Transverse colon (tissue), 4 donors: ENCODE data around the gene RALGPS1. TPM values are rescaled to one million over a fixed set of nuclear protein-coding genes. Genes with fewer than 3 reads are reported as not detected.

Experiments used
- DNase-seq: peaks from one replicate; pipeline ENCODE4 v3.0.0-alpha.2; 2019
- H3K27ac ChIP-seq, 4 donors: fragments of 200-600 bp; sonication (generic); 2 replicates each; pipeline ENCODE4 v1.5.1; 2016 to 2018; ENCODE audit warnings: inconsistent platforms in 4 of 4
- H3K27me3 ChIP-seq: fragments of 200-600 bp; sonication (generic); 2 replicates; pipeline ENCODE4 v1.5.1; 2017; ENCODE audit warnings: inconsistent platforms
- H3K36me3 ChIP-seq, 4 donors: fragments of 200-600 bp; sonication (generic); 2 replicates each; pipeline ENCODE4 v1.5.1; 2017 to 2019; ENCODE audit warnings: inconsistent platforms in 4 of 4
- H3K4me1 ChIP-seq, 4 donors: fragments of 200-600 bp; sonication (generic); 2 replicates each; pipeline ENCODE4 v1.5.1; 2017 to 2020; ENCODE audit warnings: inconsistent platforms in 4 of 4
- H3K4me3 ChIP-seq, 4 donors: fragments of 200-600 bp; sonication (generic); 1 replicate in 1 of 4; 2 replicates in 3 of 4; pipeline versions ENCODE4 v1.5.1 to v1.6.1; 2017 to 2019; ENCODE audit warnings: inconsistent platforms in 4 of 4
- H3K9me3 ChIP-seq, 2 donors: fragments of 200-600 bp; sonication (generic); 2 replicates each; pipeline ENCODE4 v1.5.1; 2017 to 2019; ENCODE audit warnings: inconsistent platforms in 2 of 2
- CTCF ChIP-seq, 5 experiments: fragments of 200-600 bp in 3 of 5; fragments of 450-650 bp in 2 of 5; sonication (generic) in 3 of 5; IDR thresholded peaks; 1 replicate in 2 of 5; 2 replicates in 3 of 5; pipeline ENCODE4 v1.5.1; 2016 to 2017; ENCODE audit warnings: antibody characterized with exemption in 5 of 5, inconsistent platforms in 3 of 5, mild to moderate bottlenecking in 2 of 5, moderate library complexity in 1 of 5
- EP300 ChIP-seq: sonication (generic); formaldehyde crosslinking; IDR thresholded peaks from one replicate; pipeline ENCODE4 v1.6.1; 2017; ENCODE audit warnings: antibody characterized with exemption, low read depth
- POLR2A ChIP-seq: fragments of 450-650 bp; IDR thresholded peaks from one replicate; pipeline ENCODE4 v1.6.1; 2016; ENCODE audit warnings: antibody characterized with exemption, mild to moderate bottlenecking, moderate library complexity
- POLR2AphosphoS5 ChIP-seq, 3 donors: sonication (generic); formaldehyde crosslinking; IDR thresholded peaks; one replicate each; pipeline ENCODE4 v1.6.1; 2016; ENCODE audit warnings: antibody characterized with exemption in 3 of 3
- WGBS, 2 donors: methylation state at CpG; one replicate each; pipeline ENCODE4 v1.1.5; 2018; ENCODE audit warnings: low coverage in 1 of 2; 5-methylcytosine and 5-hydroxymethylcytosine counted together
- in situ Hi-C, 4 donors: fragments of 200-750 bp; cut with MboI; loops; one replicate each; pipeline versions ENCODE4 v1.15.0 to v1.15.1; 2017; ENCODE audit warnings: low sequenced_read_pairs in 3 of 4, low pct_ligation_motif_present in 1 of 4, low pct_unique_long_range_greater_than_20kb in 1 of 4
- intact Hi-C: fragments of 100-400 bp; cut with DNase I; formaldehyde crosslinking; loops from one replicate; pipeline ENCODE4 v1.15.1; 2023; ENCODE audit warnings: low total_unique reads
- total RNA-seq, 4 donors: library from RNA; depleted of rRNA; stranded (reverse); fragments of >200 nt; gene quantifications; one replicate each; pipeline ENCODE4 v1.1.0, GENCODE V29; 2016

RALGPS1 gene
- total RNA-seq, 4 donors from 2014 or later: 46.0 to 119 (median 87.6) TPM

- no peak for TF ChIP-seq POLR2A
- TF ChIP-seq POLR2AphosphoS5 (IDR thresholded peaks at IDR 0.05): no peak
- no peak for TF ChIP-seq CTCF (IDR thresholded peaks at IDR 0.05)
- H3K27me3 ChIP-seq: no peaks in the 10 kb centered on the region
- H3K4me1 ChIP-seq: no peaks in the 10 kb centered on the region
- no peak overlapping the region for H3K4me3 ChIP-seq
- no peaks in the 10 kb centered on the region for H3K36me3 ChIP-seq
- H3K27ac ChIP-seq: no peak overlapping the region
- DNase-seq: no peak
- WGBS, 2 donors: 86% methylated on average over 20 of the region's 20 CpGs; no CpG with 5 or more reads in 1 of the 2 donors
- in situ Hi-C loops (no loop called here), intact Hi-C loops (loop anchor here (10.0 kb wide), 1 partner anchor 184 kb away; the partner anchor contains the start of gene SLC2A8)
- no peaks in the 10 kb centered on the region for H3K9me3 ChIP-seq
These were observed 296.5 kb downstream of the RALGPS1 start for GRCh38 chr9:127210851-127211730.

GRCh38 chr9:127211983-127212382 is 297.4 kb downstream of the RALGPS1 start:
- intact Hi-C loops: loop anchor here (10.0 kb wide), 1 partner anchor 183 kb away; the partner anchor contains the start of gene SLC2A8
- Histone ChIP-seq H3K27ac (no peak overlapping the region), H3K27me3 (no peaks in the 10 kb centered on the region), H3K4me3 (no peak overlapping the region), H3K9me3 (no peaks in the 10 kb centered on the region), H3K4me1 (no peaks in the 10 kb centered on the region), H3K36me3 (no peaks in the 10 kb centered on the region)
- no peak for DNase-seq
- TF ChIP-seq POLR2A (no peak), POLR2AphosphoS5 (IDR thresholded peaks at IDR 0.05) (no peak), CTCF (IDR thresholded peaks at IDR 0.05) (no peak), EP300 (no peak)
- WGBS, 2 donors: 91% methylated on average over 10 of the region's 11 CpGs; no CpG with 5 or more reads in 1 of the 2 donors
- in situ Hi-C loops: no loop called here

- TF ChIP-seq CTCF (IDR thresholded peaks at IDR 0.05): no peak
- TF ChIP-seq POLR2AphosphoS5 (IDR thresholded peaks at IDR 0.05): no peak
- TF ChIP-seq POLR2A: no peak
- no peak for TF ChIP-seq EP300
- WGBS, 2 donors: 91% methylated on average over 9 of the region's 9 CpGs; no CpG with 5 or more reads in 1 of the 2 donors
These were observed 297.9 kb downstream of the RALGPS1 start for GRCh38 chr9:127212453-127212852.

GRCh38 chr9:127213859-127214258 is 299.3 kb downstream of the RALGPS1 start:
- TF ChIP-seq POLR2A (no peak), CTCF (IDR thresholded peaks at IDR 0.05) (no peak), POLR2AphosphoS5 (IDR thresholded peaks at IDR 0.05) (no peak), EP300 (no peak)
- no peaks in the 10 kb centered on the region for H3K4me1 ChIP-seq
- in situ Hi-C loops: no loop called here
- 75 to 83% methylated on average over 1 to 4 of the region's 4 CpGs for WGBS, 2 donors
- no peaks in the 10 kb centered on the region for H3K27me3 ChIP-seq
- no peak overlapping the region for H3K4me3 ChIP-seq
- no peaks in the 10 kb centered on the region for H3K9me3 ChIP-seq
- intact Hi-C loops: loop anchor here (10.0 kb wide), 1 partner anchor 181 kb away; the partner anchor contains the start of gene SLC2A8
- H3K36me3 ChIP-seq: no peaks in the 10 kb centered on the region
- DNase-seq: no peak
- no peak overlapping the region for H3K27ac ChIP-seq

More at GRCh38 chr9:127212453-127212852, 297.9 kb downstream of the RALGPS1 start:
- no peaks in the 10 kb centered on the region for H3K27me3 ChIP-seq
- no peak overlapping the region for H3K27ac ChIP-seq
- H3K4me1 ChIP-seq: no peaks in the 10 kb centered on the region
- no peak for DNase-seq
- no peak overlapping the region for H3K4me3 ChIP-seq
- in situ Hi-C loops (no loop called here), intact Hi-C loops (loop anchor here (10.0 kb wide), 1 partner anchor 182 kb away; the partner anchor contains the start of gene SLC2A8)
- H3K36me3 ChIP-seq: no peaks in the 10 kb centered on the region
- H3K9me3 ChIP-seq: no peaks in the 10 kb centered on the region
